ENCODE data around the gene ROBO2. TPM values are rescaled to one million over a fixed set of nuclear protein-coding genes. Genes with fewer than 3 reads are reported as not detected.
A peak's percentile ranks its signal among the peaks of the same experiment; 100 is the strongest.

Gene ROBO2
- total RNA-seq, 6 experiments from 2014 or later, result 0.09 to 0.36 (median 0.20) TPM

- peaks cover 4% of the 10 kb centered on the region; the same call in 1 of the 2 replicates for H3K9me3 Mint-ChIP-seq
- no peaks in the 10 kb centered on the region for H3K36me3 Mint-ChIP-seq (ENCODE audit: low read depth)
- TF ChIP-seq CTCF (IDR thresholded peaks at IDR 0.05), result no peak
- H3K27me3 Mint-ChIP-seq (ENCODE audit: insufficient read depth), result peaks cover 21% of the 10 kb centered on the region
- no peak overlapping the region for H3K27ac Mint-ChIP-seq
- no peak for DNase-seq
- H3K4me1 Mint-ChIP-seq (ENCODE audit: low read depth), result peaks cover 17% of the 10 kb centered on the region
- H3K4me3 Mint-ChIP-seq, result no peak overlapping the region
Observed at GRCh38 chr3:77042343-77042742, 2.4 kb downstream of the ROBO2 start.

- H3K4me3 Mint-ChIP-seq, result no peak overlapping the region
- H3K36me3 Mint-ChIP-seq (ENCODE audit: low read depth), result no peaks in the 10 kb centered on the region
- no peak for DNase-seq
- H3K4me1 Mint-ChIP-seq (ENCODE audit: low read depth), result peaks cover 17% of the 10 kb centered on the region
- no peak overlapping the region for H3K27ac Mint-ChIP-seq
- H3K27me3 Mint-ChIP-seq (ENCODE audit: insufficient read depth), result peaks cover 21% of the 10 kb centered on the region
- H3K9me3 Mint-ChIP-seq, result peaks cover 4% of the 10 kb centered on the region; the same call in 1 of the 2 replicates
- TF ChIP-seq CTCF (IDR thresholded peaks at IDR 0.05), result peak; percentile 55; the same call in 1 of the 2 replicates
Observed at GRCh38 chr3:77042882-77043281, 3.0 kb downstream of the ROBO2 start.

- H3K9me3 Mint-ChIP-seq, result peaks cover 4% of the 10 kb centered on the region; the same call in 1 of the 2 replicates
- H3K27me3 Mint-ChIP-seq (ENCODE audit: insufficient read depth), result peaks cover 5% of the 10 kb centered on the region
- H3K4me3 Mint-ChIP-seq, result no peak overlapping the region
- H3K4me1 Mint-ChIP-seq (ENCODE audit: low read depth), result peaks cover 1% of the 10 kb centered on the region; the same call in 1 of the 2 replicates
- no peaks in the 10 kb centered on the region for H3K36me3 Mint-ChIP-seq (ENCODE audit: low read depth)
- TF ChIP-seq CTCF (IDR thresholded peaks at IDR 0.05), result no peak
- no peak for DNase-seq
- H3K27ac Mint-ChIP-seq, result no peak overlapping the region
Observed at GRCh38 chr3:77045686-77046085, 5.8 kb downstream of the ROBO2 start.

- no peak for TF ChIP-seq CTCF (IDR thresholded peaks at IDR 0.05)
- H3K27me3 Mint-ChIP-seq (ENCODE audit: insufficient read depth), result peaks cover 2% of the 10 kb centered on the region; the same call in 1 of the 2 replicates
- peaks cover 4% of the 10 kb centered on the region; the same call in 1 of the 2 replicates for H3K9me3 Mint-ChIP-seq
- no peak overlapping the region for H3K27ac Mint-ChIP-seq
- H3K4me1 Mint-ChIP-seq (ENCODE audit: low read depth), result no peaks in the 10 kb centered on the region
- H3K4me3 Mint-ChIP-seq, result no peak overlapping the region
- H3K36me3 Mint-ChIP-seq (ENCODE audit: low read depth), result no peaks in the 10 kb centered on the region
- DNase-seq, result no peak
Observed at GRCh38 chr3:77048186-77048585, 8.3 kb downstream of the ROBO2 start.

- Mint-ChIP-seq H3K9me3 (peaks cover 14% of the 10 kb centered on the region), H3K27me3 (ENCODE audit: insufficient read depth) (peaks cover 2% of the 10 kb centered on the region; the same call in 1 of the 2 replicates), H3K4me3 (no peak overlapping the region), H3K36me3 (ENCODE audit: low read depth) (no peaks in the 10 kb centered on the region), H3K27ac (no peak overlapping the region), H3K4me1 (ENCODE audit: low read depth) (no peaks in the 10 kb centered on the region)
- DNase-seq, result no peak
- TF ChIP-seq CTCF (IDR thresholded peaks at IDR 0.05), result no peak
Observed at GRCh38 chr3:77051591-77051990, 11.7 kb downstream of the ROBO2 start.

All from HFFc6 (cell line).